Motor neuron (in vitro differentiated cells): ENCODE results near the gene SLMAP. TPM values are rescaled to one million over a fixed set of nuclear protein-coding genes. Genes with fewer than 3 reads are reported as not detected.
"Not testable (repeated sequence)": the region's sequence is repeated elsewhere in the genome, so short reads cannot be mapped to it uniquely, and the experiment has no call there.

Source experiments
- ATAC-seq, 8 experiments: fragments of 200-7000 bp; cut with Tn5 transposase; replicated peaks in 6 of 8; 2 replicates each; pipeline ENCODE4 v1.8.0; 2021; ENCODE audit warnings: mild to moderate bottlenecking in 8 of 8, moderate library complexity in 8 of 8
- H3K27ac ChIP-seq, 2 donors: fragments of 250-450 bp; sonication (Bioruptor Pico); 2 replicates each; pipeline ENCODE4 v1.9.0; 2021; ENCODE audit warnings: antibody characterized with exemption in 2 of 2, mild to moderate bottlenecking in 2 of 2, moderate library complexity in 1 of 2
- H3K4me1 ChIP-seq, 2 donors: fragments of 250-450 bp; sonication (Bioruptor Pico); replicated peaks in 1 of 2; 2 replicates each; pipeline ENCODE4 v1.6.1; 2021; ENCODE audit warnings: antibody characterized with exemption in 2 of 2, mild to moderate bottlenecking in 2 of 2, moderate library complexity in 1 of 2
- H3K4me3 ChIP-seq, 5 donors: fragments of 250-450 bp; sonication (Bioruptor Pico); 2 replicates each; pipeline ENCODE4 v1.9.0; 2021; ENCODE audit warnings: antibody characterized with exemption in 5 of 5, mild to moderate bottlenecking in 5 of 5, moderate library complexity in 4 of 5
- WGBS, 10 experiments: fragments of 450-650 bp; shearing (Covaris generic); methylation state at CpG; one replicate each; pipeline ENCODE4 v1.0.0; 2022; 5-methylcytosine and 5-hydroxymethylcytosine counted together
- in situ Hi-C, 9 experiments: fragments of 400-800 bp; cut with MboI; loops; one replicate each; pipeline ENCODE4 v1.15.0; 2021; ENCODE audit warnings: low sequenced_read_pairs in 9 of 9, low pct_unique_long_range_greater_than_20kb in 2 of 9; ENCODE audit not compliant: unreplicated experiment in 9 of 9
- total RNA-seq, 8 experiments: library from RNA; unstranded; fragments of 300-600 nt; gene quantifications; 2 replicates each; pipeline versions ENCODE4 v1.2.3 to v1.2.4, GENCODE V29; 2022

The SLMAP gene
- total RNA-seq, 8 experiments from 2014 or later: 21.5 to 137 (median 32.8) TPM

- Histone ChIP-seq H3K4me1 (no peaks in the 10 kb centered on the region), H3K27ac (no peak overlapping the region), H3K4me3 (no peak overlapping the region)
- ATAC-seq: no peak
- in situ Hi-C loops: no loop called here
- 83 to 100% (median 96%) methylated on average over 1 to 2 of the region's 2 CpGs; no CpG with 5 or more reads in 2 of the 10 experiments for WGBS, 10 experiments
Observed at GRCh38 chr3:57787867-57788623, 31.9 kb downstream of the SLMAP start.

GRCh38 chr3:57788624-57789018 lies 32.5 kb downstream of the SLMAP start:
- 69 to 100% (median 84%) methylated on average over 1 to 3 of the region's 3 CpGs; no CpG with 5 or more reads in 4 of the 10 experiments for WGBS, 10 experiments
- Histone ChIP-seq H3K27ac (no peak overlapping the region), H3K4me1 (no peaks in the 10 kb centered on the region), H3K4me3 (no peak overlapping the region)
- in situ Hi-C loops: no loop called here
- ATAC-seq: no peak

- Histone ChIP-seq H3K4me1 (no peaks in the 10 kb centered on the region), H3K27ac (no peak overlapping the region), H3K4me3 (no peak overlapping the region)
- in situ Hi-C loops: no loop called here
- WGBS, 10 experiments: 88 to 100% (median 93%) methylated on average over 1 to 2 of the region's 2 CpGs; no CpG with 5 or more reads in 1 of the 10 experiments
- ATAC-seq: no peak
Observed at GRCh38 chr3:57791245-57791644, 35.1 kb downstream of the SLMAP start.

- 44 to 100% (median 92%) methylated on average over 1 of the region's 1 CpG; no CpG with 5 or more reads in 3 of the 10 experiments for WGBS, 10 experiments
- Histone ChIP-seq H3K4me3 (no peak overlapping the region), H3K4me1 (no peaks in the 10 kb centered on the region), H3K27ac (no peak overlapping the region)
- no peak for ATAC-seq
- in situ Hi-C loops: no loop called here
Observed at GRCh38 chr3:57792198-57792597, 36.1 kb downstream of the SLMAP start.

GRCh38 chr3:57793737-57794187 lies 37.7 kb downstream of the SLMAP start:
- no peak for ATAC-seq
- 86 to 100% (median 90%) methylated on average over 1 to 3 of the region's 4 CpGs; no CpG with 5 or more reads in 3 of the 10 experiments for WGBS, 10 experiments
- in situ Hi-C loops: no loop called here
- H3K27ac ChIP-seq: no peak overlapping the region
- no peak overlapping the region for H3K4me3 ChIP-seq
- no peaks in the 10 kb centered on the region for H3K4me1 ChIP-seq

GRCh38 chr3:57794501-57794900 lies 38.4 kb downstream of the SLMAP start:
- 80 to 100% (median 95%) methylated on average over 3 to 4 of the region's 4 CpGs for WGBS, 10 experiments
- Histone ChIP-seq H3K27ac (no peak overlapping the region), H3K4me3 (no peak overlapping the region), H3K4me1 (no peaks in the 10 kb centered on the region)
- in situ Hi-C loops: no loop called here
- ATAC-seq: no peak

GRCh38 chr3:57794951-57795350 lies 38.8 kb downstream of the SLMAP start:
- no peak for ATAC-seq

GRCh38 chr3:57796261-57796660 lies 40.2 kb downstream of the SLMAP start:
- ATAC-seq: no peak
- WGBS, 10 experiments: 0 to 100% (median 88%) methylated on average over 1 to 4 of the region's 4 CpGs; no CpG with 5 or more reads in 1 of the 10 experiments
- no peak overlapping the region for H3K4me3 ChIP-seq
- in situ Hi-C loops: no loop called here
- H3K27ac ChIP-seq: no peak overlapping the region
- no peaks in the 10 kb centered on the region for H3K4me1 ChIP-seq

More at GRCh38 chr3:57794951-57795350, 38.8 kb downstream of the SLMAP start:
- WGBS, 10 experiments: 78 to 100% (median 98%) methylated on average over 1 to 6 of the region's 6 CpGs; no CpG with 5 or more reads in 1 of the 10 experiments
- H3K27ac ChIP-seq: no peak overlapping the region
- in situ Hi-C loops: no loop called here
- no peak overlapping the region for H3K4me3 ChIP-seq
- no peaks in the 10 kb centered on the region for H3K4me1 ChIP-seq

GRCh38 chr3:57797701-57798487 lies 41.8 kb downstream of the SLMAP start:
- 83 to 100% (median 92%) methylated on average over 2 to 3 of the region's 3 CpGs for WGBS, 10 experiments

GRCh38 chr3:57803647-57804081 lies 47.6 kb downstream of the SLMAP start:
- 0 to 72% (median 29%) methylated on average over 1 to 3 of the region's 3 CpGs; no CpG with 5 or more reads in 1 of the 10 experiments for WGBS, 10 experiments
- in situ Hi-C loops: no loop called here

More at GRCh38 chr3:57797701-57798487, 41.8 kb downstream of the SLMAP start:
- in situ Hi-C loops: no loop called here
- ATAC-seq: no peak
- Histone ChIP-seq H3K4me1 (no peaks in the 10 kb centered on the region), H3K27ac (no peak overlapping the region), H3K4me3 (no peak overlapping the region)

GRCh38 chr3:57805266-57805665 lies 49.2 kb downstream of the SLMAP start:
- H3K27ac ChIP-seq: no peak overlapping the region
- H3K4me3 ChIP-seq: no peak overlapping the region
- no peaks in the 10 kb centered on the region for H3K4me1 ChIP-seq
- in situ Hi-C loops: no loop called here
- no peak for ATAC-seq
- 40 to 100% (median 92%) methylated on average over 1 of the region's 1 CpG; no CpG with 5 or more reads in 4 of the 10 experiments for WGBS, 10 experiments

More at GRCh38 chr3:57803647-57804081, 47.6 kb downstream of the SLMAP start:
- H3K4me1 ChIP-seq: no peaks in the 10 kb centered on the region
- peak in 5 of 8 experiments; percentile 33 to 92 (median 90) for ATAC-seq
- H3K27ac ChIP-seq: no peak overlapping the region
- no peak overlapping the region for H3K4me3 ChIP-seq

- in situ Hi-C loops: no loop called here
- ATAC-seq: peak in 4 of 8 experiments; percentile 21 to 61 (median 28)
- Histone ChIP-seq H3K4me3 (no peak overlapping the region), H3K27ac (no peak overlapping the region), H3K4me1 (no peaks in the 10 kb centered on the region)
- WGBS, 10 experiments: 100% methylated on average over 1 of the region's 1 CpG; no CpG with 5 or more reads in 7 of the 10 experiments
Observed at GRCh38 chr3:57805674-57806073, 49.6 kb downstream of the SLMAP start.

- WGBS, 10 experiments: 92 to 100% (median 100%) methylated on average over 1 to 4 of the region's 5 CpGs; no CpG with 5 or more reads in 2 of the 10 experiments
- in situ Hi-C loops: not testable (repeated sequence)
Observed at GRCh38 chr3:57806195-57806594, 50.1 kb downstream of the SLMAP start.

More at GRCh38 chr3:57806195-57806594, 50.1 kb downstream of the SLMAP start:
- not testable (repeated sequence) for H3K27ac ChIP-seq, H3K4me1 ChIP-seq, H3K4me3 ChIP-seq, ATAC-seq
